ENCODE results near the gene PLPP3. TPM values are rescaled to one million over a fixed set of nuclear protein-coding genes. Genes with fewer than 3 reads are reported as not detected.

The PLPP3 gene
- total RNA-seq, 4 donors from 2014 or later, result 16.5 to 116 (median 33.5) TPM

GRCh38 chr1:56555448-56555847, 23.9 kb downstream of the PLPP3 start:
- H3K4me1 ChIP-seq, result peaks cover 0 to 66% (median 12%) of the 10 kb centered on the region in 3 donors
- H3K27ac ChIP-seq, result no peak overlapping the region
- no peaks in the 10 kb centered on the region for H3K9me3 ChIP-seq
- TF ChIP-seq POLR2A (IDR thresholded peaks at IDR 0.05), result no peak
- TF ChIP-seq, protein P1, sequence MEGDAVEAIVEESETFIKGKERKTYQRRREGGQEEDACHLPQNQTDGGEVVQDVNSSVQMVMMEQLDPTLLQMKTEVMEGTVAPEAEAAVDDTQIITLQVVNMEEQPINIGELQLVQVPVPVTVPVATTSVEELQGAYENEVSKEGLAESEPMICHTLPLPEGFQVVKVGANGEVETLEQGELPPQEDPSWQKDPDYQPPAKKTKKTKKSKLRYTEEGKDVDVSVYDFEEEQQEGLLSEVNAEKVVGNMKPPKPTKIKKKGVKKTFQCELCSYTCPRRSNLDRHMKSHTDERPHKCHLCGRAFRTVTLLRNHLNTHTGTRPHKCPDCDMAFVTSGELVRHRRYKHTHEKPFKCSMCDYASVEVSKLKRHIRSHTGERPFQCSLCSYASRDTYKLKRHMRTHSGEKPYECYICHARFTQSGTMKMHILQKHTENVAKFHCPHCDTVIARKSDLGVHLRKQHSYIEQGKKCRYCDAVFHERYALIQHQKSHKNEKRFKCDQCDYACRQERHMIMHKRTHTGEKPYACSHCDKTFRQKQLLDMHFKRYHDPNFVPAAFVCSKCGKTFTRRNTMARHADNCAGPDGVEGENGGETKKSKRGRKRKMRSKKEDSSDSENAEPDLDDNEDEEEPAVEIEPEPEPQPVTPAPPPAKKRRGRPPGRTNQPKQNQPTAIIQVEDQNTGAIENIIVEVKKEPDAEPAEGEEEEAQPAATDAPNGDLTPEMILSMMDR (IDR thresholded peaks at IDR 0.05), result no peak
- H3K27me3 ChIP-seq, result no peaks in the 10 kb centered on the region
- H3K36me3 ChIP-seq, result no peaks in the 10 kb centered on the region
- H3K4me3 ChIP-seq, result no peak overlapping the region
- WGBS, 2 donors, result 83 to 94% methylated on average over 2 of the region's 2 CpGs
- no peak for DNase-seq
- intact Hi-C loops (cut with DNase I), result loop anchor here (10.0 kb wide), 1 partner anchor 141 kb away; no protein-coding TSS in a partner anchor

DNA sequence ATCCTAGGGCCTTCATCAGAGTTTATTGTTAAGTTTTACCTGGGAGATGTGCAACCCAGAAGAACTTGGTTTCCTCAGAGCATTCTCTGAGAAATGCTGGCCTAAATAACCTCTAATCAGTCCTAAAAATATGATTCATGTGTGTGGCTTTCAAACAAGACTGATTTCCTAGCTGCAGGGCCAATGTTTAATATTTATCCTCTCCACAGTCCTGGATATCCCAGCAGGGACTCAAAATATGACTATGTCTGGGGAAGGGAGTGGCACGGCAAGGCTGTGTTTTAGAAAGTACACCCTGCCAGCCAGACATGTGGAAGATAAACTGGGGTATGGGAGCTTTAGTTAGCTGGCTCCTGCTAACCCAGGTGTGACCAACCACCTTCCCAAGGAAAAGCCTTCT, 26.3 kb downstream of the PLPP3 start:
- WGBS, 2 donors, result 0 to 60% methylated on average over 1 of the region's 1 CpG
- intact Hi-C loops (cut with DNase I), result loop anchor here (10.0 kb wide), 1 partner anchor 138 kb away; no protein-coding TSS in a partner anchor
- Histone ChIP-seq H3K4me1 (peaks cover 12 to 79% (median 23%) of the 10 kb centered on the region in 3 donors), H3K27ac (no peak overlapping the region), H3K36me3 (no peaks in the 10 kb centered on the region), H3K27me3 (no peaks in the 10 kb centered on the region), H3K4me3 (no peak overlapping the region), H3K9me3 (no peaks in the 10 kb centered on the region)
- DNase-seq, result no peak
- TF ChIP-seq, protein P1 (IDR thresholded peaks at IDR 0.05), result no peak
- TF ChIP-seq POLR2A (IDR thresholded peaks at IDR 0.05), result no peak

GRCh38 chr1:56552349-56552748, 27.0 kb downstream of the PLPP3 start:
- Histone ChIP-seq H3K27me3 (no peaks in the 10 kb centered on the region), H3K9me3 (no peaks in the 10 kb centered on the region), H3K36me3 (no peaks in the 10 kb centered on the region), H3K4me3 (no peak overlapping the region), H3K4me1 (peaks cover 19 to 81% (median 29%) of the 10 kb centered on the region in 3 donors), H3K27ac (no peak overlapping the region)
- intact Hi-C loops (cut with DNase I), result loop anchor here (10.0 kb wide), 1 partner anchor 138 kb away; no protein-coding TSS in a partner anchor
- no peak for DNase-seq
- TF ChIP-seq, protein P1 (IDR thresholded peaks at IDR 0.05), result no peak
- no peak for TF ChIP-seq POLR2A (IDR thresholded peaks at IDR 0.05)

DNA sequence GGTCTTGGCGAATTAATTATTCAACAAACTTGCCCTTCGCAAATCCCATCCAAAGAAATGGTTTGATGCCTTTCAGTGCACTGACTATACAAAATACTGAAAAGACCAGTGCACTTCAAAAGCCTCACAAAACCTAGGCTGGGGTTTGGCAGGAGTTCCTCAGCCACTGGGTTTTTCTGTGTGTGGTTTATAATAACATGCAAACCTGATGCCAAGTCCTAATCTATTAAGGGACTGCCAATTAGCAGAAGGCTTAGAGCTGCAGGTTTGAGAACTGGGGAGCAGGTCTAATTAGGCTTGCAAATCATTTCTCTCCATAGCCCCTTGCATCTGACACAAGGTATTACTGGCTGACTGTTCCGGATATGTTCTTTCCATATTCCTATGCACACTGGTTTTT, 27.7 kb downstream of the PLPP3 start:
- no peaks in the 10 kb centered on the region for H3K9me3 ChIP-seq
- no peak overlapping the region for H3K27ac ChIP-seq
- WGBS, 2 donors, result 29 to 63% methylated on average over 3 of the region's 3 CpGs
- intact Hi-C loops (cut with DNase I), result loop anchor here (10.0 kb wide), 1 partner anchor 137 kb away; no protein-coding TSS in a partner anchor
- H3K4me3 ChIP-seq, result no peak overlapping the region
- H3K36me3 ChIP-seq, result no peaks in the 10 kb centered on the region
- H3K27me3 ChIP-seq, result no peaks in the 10 kb centered on the region
- no peak for DNase-seq
- TF ChIP-seq, protein P1 (IDR thresholded peaks at IDR 0.05), result no peak
- no peak for TF ChIP-seq POLR2A (IDR thresholded peaks at IDR 0.05)
- peaks cover 21 to 87% (median 35%) of the 10 kb centered on the region in 3 donors for H3K4me1 ChIP-seq

GRCh38 chr1:56550859-56551188, 28.5 kb downstream of the PLPP3 start:
- DNase-seq, result no peak
- Histone ChIP-seq H3K27me3 (no peaks in the 10 kb centered on the region), H3K4me1 (peaks cover 21 to 87% (median 35%) of the 10 kb centered on the region in 3 donors), H3K4me3 (no peak overlapping the region), H3K27ac (peak overlapping the region in 1 of 4 donors; percentile 23), H3K9me3 (no peaks in the 10 kb centered on the region), H3K36me3 (no peaks in the 10 kb centered on the region)
- no peak for TF ChIP-seq POLR2A (IDR thresholded peaks at IDR 0.05)
- TF ChIP-seq, protein P1 (IDR thresholded peaks at IDR 0.05), result no peak
- WGBS, 2 donors, result 57 to 82% methylated on average over 4 of the region's 4 CpGs
- intact Hi-C loops (cut with DNase I), result loop anchor here (10.0 kb wide), 1 partner anchor 136 kb away; no protein-coding TSS in a partner anchor

Data from esophagus squamous epithelium (tissue), 5 donors.